Loucy (cell line): ENCODE results near the gene TPK1.

Source experiments
- H2AFZ ChIP-seq: fragments of 200-600 bp; sonication (generic); 2 replicates; pipeline ENCODE4 v1.6.0; 2016; ENCODE audit warnings: antibody characterized with exemption, mild to moderate bottlenecking, low read length, moderate library complexity
- H3F3A ChIP-seq: fragments of 200-600 bp; 2 replicates; pipeline ENCODE4 v1.6.0; 2016; ENCODE audit warnings: antibody characterized with exemption, low read depth, mild to moderate bottlenecking
- H3K27me3 ChIP-seq: fragments of 200-600 bp; sonication (generic); 2 replicates; pipeline ENCODE4 v1.6.1; 2014; ENCODE audit warnings: low read length, mild to moderate bottlenecking; ENCODE audit not compliant: insufficient read depth, poor library complexity, severe bottlenecking
- H3K36me3 ChIP-seq: fragments of 200-600 bp; sonication (generic); 2 replicates; pipeline ENCODE4 v1.6.1; 2016; ENCODE audit warnings: low read length; ENCODE audit not compliant: insufficient read depth
- H3K4me1 ChIP-seq: fragments of 200-600 bp; sonication (generic); 2 replicates; pipeline ENCODE4 v1.5.1; 2014; ENCODE audit warnings: low read length, mild to moderate bottlenecking; ENCODE audit not compliant: insufficient read depth, poor library complexity, severe bottlenecking
- H3K4me2 ChIP-seq: fragments of 200-600 bp; sonication (generic); 2 replicates; pipeline ENCODE4 v1.6.0; 2014; ENCODE audit warnings: antibody characterized with exemption, low read length, low read depth, mild to moderate bottlenecking; ENCODE audit not compliant: poor library complexity, severe bottlenecking
- H3K4me3 ChIP-seq: fragments of 200-600 bp; sonication (generic); 2 replicates; pipeline ENCODE4 v1.5.1; 2014; ENCODE audit warnings: low read length, mild to moderate bottlenecking, mixed read lengths; ENCODE audit not compliant: poor library complexity, severe bottlenecking
- H3K79me2 ChIP-seq: fragments of 200-600 bp; sonication (generic); 2 replicates; pipeline ENCODE4 v1.6.1; 2014; ENCODE audit warnings: low read length; ENCODE audit not compliant: insufficient read depth
- H3K9ac ChIP-seq: fragments of 200-600 bp; sonication (generic); 2 replicates; pipeline ENCODE4 v1.6.0; 2014; ENCODE audit warnings: mild to moderate bottlenecking, low read depth, low read length, moderate library complexity; ENCODE audit not compliant: poor library complexity, severe bottlenecking
- H3K9me2 ChIP-seq: fragments of 200-600 bp; sonication (generic); replicated peaks from 2 replicates; pipeline ENCODE4 v1.6.1; 2016; ENCODE audit warnings: low read depth, low read length, mixed read lengths
- H3K9me3 ChIP-seq: fragments of 200-600 bp; sonication (generic); 2 replicates; pipeline ENCODE4 v1.6.1; 2014; ENCODE audit warnings: mild to moderate bottlenecking, antibody characterized with exemption, low read length, low read depth; ENCODE audit not compliant: insufficient read depth
- H4K20me1 ChIP-seq: fragments of 200-600 bp; sonication (generic); 2 replicates; pipeline ENCODE4 v1.6.0; 2014; ENCODE audit warnings: antibody characterized with exemption, low read length, mild to moderate bottlenecking; ENCODE audit not compliant: insufficient read depth, poor library complexity, severe bottlenecking
- CTCF ChIP-seq: fragments of 200-600 bp; sonication (generic); conservative IDR thresholded peaks from 2 replicates; pipeline ENCODE4 v1.5.1; 2014; ENCODE audit warnings: mild to moderate bottlenecking, antibody characterized with exemption, low read length
- EZH2phosphoT487 ChIP-seq: fragments of 200-600 bp; IDR thresholded peaks from 2 replicates; pipeline ENCODE4 v1.6.1; 2018; ENCODE audit warnings: antibody characterized with exemption, mild to moderate bottlenecking, moderate library complexity, borderline replicate concordance

Gene TPK1

GRCh38 chr7:144863320-144863647 is 27.4 kb upstream of the TPK1 start:
- Histone ChIP-seq H3K9me2 (no peaks in the 10 kb centered on the region), H4K20me1 (no peaks in the 10 kb centered on the region), H2AFZ (no peak overlapping the region), H3K9ac (no peak overlapping the region), H3K4me2 (no peak overlapping the region), H3K36me3 (no peaks in the 10 kb centered on the region), H3K4me1 (no peaks in the 10 kb centered on the region), H3K9me3 (no peaks in the 10 kb centered on the region), H3F3A (no peaks in the 10 kb centered on the region), H3K79me2 (no peaks in the 10 kb centered on the region), H3K4me3 (no peak overlapping the region), H3K27me3 (no peaks in the 10 kb centered on the region)
- TF ChIP-seq CTCF: no peak
- no peak for TF ChIP-seq EZH2phosphoT487

- no peaks in the 10 kb centered on the region for H4K20me1 ChIP-seq
- no peak overlapping the region for H3K4me2 ChIP-seq
- H3K36me3 ChIP-seq: no peaks in the 10 kb centered on the region
- no peaks in the 10 kb centered on the region for H3K4me1 ChIP-seq
- H3F3A ChIP-seq: no peaks in the 10 kb centered on the region
- H3K9ac ChIP-seq: no peak overlapping the region
- H3K9me2 ChIP-seq: no peaks in the 10 kb centered on the region
- H3K79me2 ChIP-seq: no peaks in the 10 kb centered on the region
- H3K4me3 ChIP-seq: no peak overlapping the region
- H3K27me3 ChIP-seq: no peaks in the 10 kb centered on the region
- no peak for TF ChIP-seq EZH2phosphoT487
- no peak for TF ChIP-seq CTCF
- no peaks in the 10 kb centered on the region for H3K9me3 ChIP-seq
- no peak overlapping the region for H2AFZ ChIP-seq
Measured at GRCh38 chr7:144862612-144863319, 26.9 kb upstream of the TPK1 start.

GRCh38 chr7:144859739-144860138 is 23.9 kb upstream of the TPK1 start:
- H3K4me2 ChIP-seq: no peak overlapping the region
- H3K4me1 ChIP-seq: no peaks in the 10 kb centered on the region
- no peak overlapping the region for H2AFZ ChIP-seq
- H3K9ac ChIP-seq: no peak overlapping the region
- H3F3A ChIP-seq: no peaks in the 10 kb centered on the region
- no peak overlapping the region for H3K4me3 ChIP-seq
- TF ChIP-seq EZH2phosphoT487: no peak
- no peak for TF ChIP-seq CTCF
- no peaks in the 10 kb centered on the region for H3K9me3 ChIP-seq
- H3K27me3 ChIP-seq: no peaks in the 10 kb centered on the region
- no peaks in the 10 kb centered on the region for H3K9me2 ChIP-seq
- H3K79me2 ChIP-seq: no peaks in the 10 kb centered on the region
- no peaks in the 10 kb centered on the region for H4K20me1 ChIP-seq
- H3K36me3 ChIP-seq: no peaks in the 10 kb centered on the region
